DMS79 (cell line): ENCODE results near the gene ANO9.
"Not testable (repeated sequence)": the region's sequence is repeated elsewhere in the genome, so short reads cannot be mapped to it uniquely, and the experiment has no call there.

Source experiments
- DNase-seq: peaks from one replicate; lab custom pipeline; 2025; lab: John Stamatoyannopoulos, UW

ANO9 gene

GRCh38 chr11:469684-470560 lies 28.1 kb upstream of the ANO9 start:
- no peak for DNase-seq

DNA sequence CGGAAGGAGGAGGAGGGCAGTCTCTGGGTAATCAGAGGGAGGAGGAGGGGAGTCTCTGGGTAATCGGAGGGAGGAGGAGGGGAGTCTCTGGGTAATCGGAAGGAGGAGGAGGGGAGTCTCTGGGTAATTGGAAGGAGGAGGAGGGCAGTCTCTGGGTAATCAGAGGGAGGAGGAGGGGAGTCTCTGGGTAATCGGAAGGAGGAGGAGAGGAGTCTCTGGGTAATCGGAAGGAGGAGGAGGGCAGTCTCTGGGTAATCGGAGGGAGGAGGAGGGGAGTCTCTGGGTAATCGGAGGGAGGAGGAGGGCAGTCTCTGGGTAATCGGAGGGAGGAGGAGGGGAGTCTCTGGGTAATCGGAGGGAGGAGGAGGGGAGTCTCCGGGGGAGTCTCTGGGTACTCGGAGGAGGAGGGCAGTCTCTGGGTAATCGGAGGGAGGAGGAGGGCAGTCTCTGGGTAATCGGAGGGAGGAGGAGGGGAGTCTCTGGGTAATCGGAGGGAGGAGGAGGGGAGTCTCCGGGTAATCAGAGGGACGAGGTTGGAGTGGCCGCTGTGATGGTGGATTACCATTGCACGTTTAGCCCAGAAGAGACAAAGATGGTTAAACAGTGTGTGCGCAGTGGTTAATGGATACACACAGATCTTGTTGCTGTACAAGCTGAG lies 27.3 kb upstream of the ANO9 start:
- not testable (repeated sequence) for DNase-seq

DNA sequence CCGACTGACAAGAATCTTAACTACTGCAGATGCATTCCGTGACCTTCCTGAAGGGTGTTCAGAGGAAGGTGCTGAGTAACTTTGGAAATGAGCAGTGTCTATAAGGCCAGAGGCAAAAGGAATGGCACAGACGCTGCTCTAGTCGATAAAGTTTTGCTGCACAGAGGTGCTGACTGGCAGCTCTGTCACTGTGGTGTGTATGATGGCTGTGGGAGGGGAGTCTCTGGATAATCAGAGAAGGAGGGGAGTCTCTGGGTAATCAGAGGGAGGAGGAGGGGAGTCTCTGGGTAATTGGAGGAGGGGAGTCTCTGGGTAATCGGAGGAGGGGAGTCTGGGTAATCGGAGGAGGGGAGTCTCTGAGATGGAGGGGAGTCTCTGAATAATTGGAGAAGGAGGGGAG lies 26.7 kb upstream of the ANO9 start:
- no peak for DNase-seq

DNA sequence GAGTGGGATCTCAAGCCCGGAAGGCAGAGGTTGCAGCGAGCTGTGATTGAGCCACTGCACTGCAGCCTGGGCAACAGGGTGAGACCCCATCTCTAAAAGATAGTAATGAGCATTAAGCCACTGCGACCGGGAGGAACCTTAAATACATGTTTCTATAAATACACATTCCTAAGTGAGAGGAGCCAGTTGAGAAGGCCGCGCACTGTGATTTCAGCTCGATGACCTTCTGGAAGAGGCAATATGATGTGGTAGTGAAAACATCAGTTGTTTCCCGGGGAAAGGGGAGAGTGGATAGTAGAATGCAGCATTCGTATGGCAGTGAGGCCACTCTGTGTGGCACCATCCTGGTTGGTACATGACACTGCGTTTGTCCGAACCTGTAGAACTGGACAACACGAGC lies 26.2 kb upstream of the ANO9 start:
- DNase-seq, result no peak

- no peak for DNase-seq
These were observed 24.2 kb upstream of the ANO9 start for GRCh38 chr11:465896-466530.

DNA sequence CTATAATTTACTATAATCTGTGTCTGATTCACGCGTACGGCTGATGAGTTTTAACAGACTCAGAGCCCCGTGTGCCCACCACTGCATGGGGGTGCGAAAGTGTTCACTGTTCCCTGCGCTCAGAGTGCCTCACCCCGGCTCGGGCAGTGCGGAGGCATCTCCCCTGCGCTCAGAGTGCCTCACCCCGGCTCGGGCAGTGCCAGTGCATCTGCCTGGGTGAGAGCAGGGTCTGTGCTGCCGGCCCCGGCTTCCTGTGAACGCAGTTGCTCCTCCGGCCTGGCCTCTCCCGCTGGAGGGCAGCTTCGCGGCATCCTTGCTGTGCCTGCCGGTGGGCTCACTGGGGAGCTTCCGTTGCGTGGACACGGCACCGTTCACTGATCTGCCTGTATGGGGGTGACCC lies 22.5 kb upstream of the ANO9 start:
- no peak for DNase-seq

DNA sequence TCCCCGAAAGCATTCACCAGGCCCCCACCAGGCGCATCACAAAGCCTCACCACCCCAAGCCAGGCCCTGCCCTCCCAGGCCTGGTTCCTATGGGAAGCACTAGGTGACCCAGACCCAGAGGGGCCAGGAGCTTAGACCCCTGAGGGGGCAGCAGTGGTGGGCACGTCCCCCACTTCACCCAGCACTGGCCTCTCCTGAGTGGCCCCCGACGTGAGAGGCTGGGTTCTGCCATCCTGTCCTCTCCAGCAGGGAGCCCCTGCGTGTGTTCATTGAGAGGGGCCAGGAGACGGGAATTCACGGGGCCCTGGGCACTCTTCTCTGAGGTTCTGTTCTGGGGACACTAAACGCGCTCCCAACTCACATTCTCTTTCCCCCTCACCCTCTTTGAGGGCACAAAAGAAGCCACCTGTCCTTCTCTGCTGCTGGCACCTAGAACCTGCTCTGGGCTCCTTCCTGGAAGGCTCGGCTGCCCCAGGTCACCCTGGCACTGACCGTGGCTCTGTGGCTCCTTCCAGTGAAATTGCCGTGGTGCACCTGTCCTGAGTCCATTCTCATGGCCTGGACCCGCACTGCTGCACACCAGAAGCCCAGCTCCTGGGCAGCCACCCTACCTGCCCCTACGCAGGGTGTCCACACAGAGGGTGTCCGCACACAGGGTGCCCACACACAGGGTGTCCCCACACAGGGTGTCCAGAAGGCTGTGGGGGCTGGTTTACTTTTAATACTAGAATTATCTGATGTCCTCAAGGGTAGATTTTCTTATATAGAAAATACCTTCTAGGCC lies 20.5 kb upstream of the ANO9 start:
- no peak for DNase-seq

DNA sequence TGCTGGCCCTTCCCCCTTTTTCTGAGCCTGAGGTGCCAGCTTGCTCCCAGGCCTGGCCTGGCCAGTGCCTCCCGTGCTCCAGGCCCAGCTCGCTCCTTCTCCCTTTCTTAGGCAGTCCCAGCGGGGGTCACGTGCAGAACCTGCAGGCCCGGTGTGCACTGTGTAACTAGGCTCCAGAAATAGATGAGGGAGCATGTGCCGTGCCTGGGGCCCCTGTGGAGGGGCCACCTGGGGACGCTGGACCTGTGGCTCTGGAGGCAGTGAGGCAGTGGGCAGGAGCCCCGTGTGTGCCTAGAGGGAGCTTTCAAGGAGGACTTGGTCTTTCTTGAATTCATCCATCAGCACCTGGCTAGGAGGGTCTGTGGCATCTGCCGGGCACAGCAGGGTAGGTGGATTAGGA lies 19.8 kb upstream of the ANO9 start:
- DNase-seq, result no peak

DNA sequence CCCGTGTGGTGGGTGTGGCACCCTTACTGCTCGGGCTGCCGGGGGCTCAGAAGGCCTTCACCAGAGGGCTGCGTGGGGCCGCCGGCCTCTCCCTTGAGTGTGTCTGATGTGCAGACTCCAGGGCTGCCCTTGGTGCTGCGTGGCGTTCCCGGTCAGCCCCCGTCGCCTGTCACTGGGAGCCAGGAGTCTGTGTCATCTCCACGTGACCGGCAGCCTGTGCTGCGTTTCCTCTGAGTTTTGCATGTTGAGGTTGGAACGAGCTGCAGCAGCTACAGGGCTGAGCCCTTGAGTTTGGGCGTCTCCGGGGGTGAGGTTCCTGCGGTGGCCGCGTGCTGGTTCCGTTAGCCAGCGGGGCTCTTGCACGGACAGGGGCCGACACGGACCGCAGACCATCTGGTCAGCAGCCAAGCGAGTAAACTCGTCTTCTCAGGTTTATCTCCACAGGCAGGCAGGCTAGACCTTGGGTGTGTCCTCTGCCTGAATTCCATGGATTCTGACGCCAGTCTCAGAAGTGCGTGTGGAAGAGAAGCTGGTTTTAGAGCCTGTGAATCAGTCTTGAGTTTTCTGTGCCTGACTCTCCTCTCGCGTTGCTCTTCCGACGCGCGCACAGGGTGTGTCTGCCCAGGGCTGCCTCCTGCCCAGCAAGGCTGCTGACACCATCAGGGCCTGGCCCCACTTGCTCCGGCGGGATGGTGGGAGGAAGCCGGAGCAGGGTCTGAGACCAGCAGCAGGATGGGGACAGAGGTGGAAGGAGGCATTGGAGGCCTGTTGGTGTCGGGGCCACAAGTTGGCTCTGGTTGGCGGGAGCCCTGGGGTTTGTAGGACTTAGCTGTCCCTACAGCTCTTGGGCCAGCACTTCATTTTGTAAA lies 18.8 kb upstream of the ANO9 start:
- no peak for DNase-seq

DNA sequence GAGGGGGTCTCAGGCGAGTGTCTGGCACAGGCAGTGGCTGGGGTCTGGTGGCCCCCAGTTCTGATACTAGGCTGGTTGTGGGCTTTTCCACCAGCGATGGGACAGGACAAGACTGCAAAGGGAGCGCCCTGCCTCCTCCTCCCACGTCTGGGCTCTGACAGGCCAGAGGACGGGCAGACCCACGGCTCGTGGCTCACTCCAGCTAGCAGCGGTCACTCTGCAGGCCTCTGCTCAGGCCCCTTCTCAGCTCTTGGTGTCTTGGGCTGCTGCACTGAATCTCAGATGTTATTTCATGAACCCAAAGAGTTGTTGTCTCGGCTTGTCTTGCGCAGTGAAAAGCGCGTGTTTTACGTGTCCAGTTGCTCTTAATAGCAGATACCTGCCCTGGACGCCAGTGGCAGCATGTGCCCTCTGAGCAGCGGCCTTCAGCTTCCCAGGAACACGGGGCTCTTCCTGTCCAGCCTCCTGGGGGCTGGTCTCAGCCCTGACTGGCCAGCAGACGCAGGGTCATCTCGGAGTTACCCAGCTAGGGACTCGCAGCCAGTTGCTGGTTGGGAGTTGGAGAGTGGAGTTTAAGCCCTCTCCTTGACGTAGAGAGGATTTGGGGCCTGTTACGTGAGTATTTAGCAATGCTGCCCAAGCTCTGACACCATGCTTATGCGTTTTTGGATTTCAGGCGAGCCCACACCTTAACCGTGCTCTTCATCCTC lies 17.9 kb upstream of the ANO9 start:
- no peak for DNase-seq

DNA sequence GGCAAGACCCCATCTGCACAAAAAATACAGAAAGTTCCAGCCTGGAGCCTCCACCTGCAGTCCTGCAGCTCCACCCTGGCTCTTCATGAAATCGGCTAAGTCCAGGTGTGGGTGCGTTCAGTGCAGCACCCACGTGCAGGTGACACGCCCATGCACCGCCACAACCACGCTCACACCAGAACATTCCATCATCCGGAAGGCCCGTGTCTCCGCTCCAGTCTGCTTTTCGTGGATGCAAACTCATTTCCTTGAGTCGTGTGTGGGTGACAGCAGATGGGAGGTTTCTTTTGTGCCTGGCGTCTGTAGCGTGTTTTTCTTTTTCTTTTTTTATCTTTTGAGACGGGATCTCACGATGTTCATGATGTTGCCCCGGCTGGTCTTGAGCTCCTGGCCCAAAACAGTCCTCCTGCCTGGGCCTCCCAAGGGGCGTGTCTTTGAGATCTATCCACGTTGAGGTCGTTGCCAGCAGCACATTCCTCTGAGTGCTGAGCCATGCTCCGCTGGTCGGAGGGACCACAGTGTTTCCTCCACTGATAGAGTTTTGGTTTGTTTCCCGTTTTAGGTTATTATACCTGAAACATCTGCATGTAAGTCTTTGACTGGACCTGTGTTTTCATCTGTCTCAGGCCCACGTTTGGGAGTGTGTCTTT lies 15.4 kb upstream of the ANO9 start:
- no peak for DNase-seq

DNA sequence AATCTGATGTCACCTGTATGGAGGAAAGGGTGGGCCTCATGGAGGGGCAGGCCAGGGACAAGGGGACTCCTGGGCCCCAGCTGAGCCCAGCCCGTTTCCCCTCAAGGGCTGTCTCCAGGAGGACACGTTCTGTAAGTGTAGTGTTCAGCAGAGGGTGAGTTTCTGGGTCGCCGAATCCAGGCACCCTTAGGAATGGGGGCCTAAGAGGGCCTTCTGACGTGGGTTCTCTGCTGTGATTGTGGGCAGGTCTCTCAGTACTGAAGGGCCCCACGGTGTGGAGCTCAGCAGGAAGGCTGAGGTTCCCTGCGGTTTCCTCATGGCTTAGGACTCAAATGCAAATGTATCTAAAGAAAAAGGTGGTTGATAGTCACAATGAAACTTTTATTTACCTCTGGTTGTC lies 14.7 kb upstream of the ANO9 start:
- no peak for DNase-seq

GRCh38 chr11:455566-456147 lies 13.8 kb upstream of the ANO9 start:
- no peak for DNase-seq

GRCh38 chr11:454801-455565 lies 13.2 kb upstream of the ANO9 start:
- DNase-seq, result no peak

DNA sequence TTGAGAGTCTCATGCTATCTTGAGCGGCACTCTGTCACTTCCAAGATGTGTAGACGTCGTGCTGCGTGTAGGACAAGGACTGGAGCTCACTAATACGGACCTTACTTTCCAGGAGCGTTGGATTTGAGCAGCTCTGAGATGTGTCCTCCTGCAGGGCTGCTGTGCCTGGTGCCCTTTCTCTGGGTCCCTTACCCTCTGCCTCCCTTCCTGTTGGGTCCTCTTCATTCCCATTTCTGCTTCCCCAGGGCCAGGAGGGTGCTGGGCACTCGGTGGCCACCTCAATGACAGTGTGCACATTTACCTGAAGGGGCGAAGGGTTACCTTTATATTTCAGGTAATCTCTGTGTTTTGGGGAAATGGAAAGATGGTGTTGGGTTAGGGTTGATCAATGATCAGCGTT lies 12.2 kb upstream of the ANO9 start:
- no peak for DNase-seq

- DNase-seq, result no peak
These were observed 11.8 kb upstream of the ANO9 start for GRCh38 chr11:453564-453963.

DNA sequence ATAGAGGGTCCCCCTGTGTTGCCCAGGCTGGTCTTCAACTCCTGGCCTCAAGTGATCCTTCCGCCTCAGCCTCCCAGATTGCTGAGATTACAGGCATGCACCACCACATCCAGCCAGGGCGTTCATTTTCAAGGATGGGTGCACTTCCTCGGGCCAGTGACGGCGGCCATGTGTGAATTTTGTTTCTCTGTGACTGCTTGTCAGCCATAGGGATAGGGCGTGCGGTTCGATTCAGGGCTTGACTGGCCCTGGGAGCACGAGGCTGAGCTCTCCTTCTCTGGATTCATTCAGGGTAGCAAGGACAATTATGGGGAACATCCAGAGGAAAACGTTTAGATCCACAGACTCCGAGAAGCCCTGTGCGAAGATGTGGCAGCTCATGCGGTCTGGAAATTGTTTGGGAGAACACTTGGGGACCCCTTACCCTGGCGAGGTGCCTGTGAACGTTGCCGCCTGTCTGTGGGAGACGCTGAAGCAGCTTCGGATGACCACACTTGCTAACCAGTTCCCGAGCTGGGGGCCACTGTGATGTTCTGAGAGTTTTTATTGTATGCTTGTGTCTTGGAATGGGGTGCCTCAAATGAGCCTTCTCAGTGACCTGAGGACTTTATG lies 11.2 kb upstream of the ANO9 start:
- no peak for DNase-seq

DNA sequence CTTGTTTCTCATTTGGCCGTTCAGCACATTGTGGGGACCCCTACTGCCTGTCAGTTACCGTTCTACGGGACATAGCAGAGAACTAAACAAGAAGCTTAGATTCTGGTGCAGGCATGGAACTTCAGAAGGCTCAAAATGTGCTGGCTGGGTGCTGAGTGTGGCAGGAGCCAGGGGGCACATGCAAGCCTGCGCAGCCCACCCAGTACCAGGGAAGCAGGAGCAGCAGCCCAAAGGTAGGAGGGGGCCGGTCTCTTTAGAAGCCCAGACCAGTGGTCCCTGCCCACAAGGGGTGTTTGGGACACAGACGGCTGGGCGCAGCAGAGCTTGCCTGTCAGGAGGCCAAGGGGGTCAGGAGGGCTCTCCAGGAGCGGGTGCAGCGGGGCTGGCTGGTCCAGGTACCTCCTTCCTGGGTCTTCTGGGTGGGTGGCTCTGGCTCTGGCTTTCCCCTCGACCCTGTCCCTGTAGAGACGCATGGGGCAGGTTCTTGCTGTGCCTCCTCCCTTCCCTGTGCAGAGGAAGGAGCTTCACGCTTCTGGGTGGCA lies 10.5 kb upstream of the ANO9 start:
- no peak for DNase-seq
